Epithelial cell of esophagus (primary cell): ENCODE results near the gene GALK2.

Source experiments
- DNase-seq: peaks from one replicate; pipeline ENCODE4 v3.0.0; 2010; ENCODE audit warnings: low read depth
- H3K4me3 ChIP-seq: 2 replicates; pipeline ENCODE4 v1.5.1; 2011; ENCODE audit warnings: mild to moderate bottlenecking, low read length, control low read depth
- TF ChIP-seq, protein P1 (sequence below): IDR thresholded peaks from 2 replicates; pipeline ENCODE4 v1.5.1; 2011; ENCODE audit warnings: low read depth, mild to moderate bottlenecking, low read length, control low read depth, inconsistent platforms; ENCODE audit not compliant: insufficient read depth; ENCODE audit errors: missing control alignments

The GALK2 gene

GRCh38 chr15:49235446-49236124 is 65.5 kb downstream of the GALK2 start:
- H3K4me3 ChIP-seq, result no peak overlapping the region
- peak; percentile 68 for DNase-seq
- TF ChIP-seq, protein P1, sequence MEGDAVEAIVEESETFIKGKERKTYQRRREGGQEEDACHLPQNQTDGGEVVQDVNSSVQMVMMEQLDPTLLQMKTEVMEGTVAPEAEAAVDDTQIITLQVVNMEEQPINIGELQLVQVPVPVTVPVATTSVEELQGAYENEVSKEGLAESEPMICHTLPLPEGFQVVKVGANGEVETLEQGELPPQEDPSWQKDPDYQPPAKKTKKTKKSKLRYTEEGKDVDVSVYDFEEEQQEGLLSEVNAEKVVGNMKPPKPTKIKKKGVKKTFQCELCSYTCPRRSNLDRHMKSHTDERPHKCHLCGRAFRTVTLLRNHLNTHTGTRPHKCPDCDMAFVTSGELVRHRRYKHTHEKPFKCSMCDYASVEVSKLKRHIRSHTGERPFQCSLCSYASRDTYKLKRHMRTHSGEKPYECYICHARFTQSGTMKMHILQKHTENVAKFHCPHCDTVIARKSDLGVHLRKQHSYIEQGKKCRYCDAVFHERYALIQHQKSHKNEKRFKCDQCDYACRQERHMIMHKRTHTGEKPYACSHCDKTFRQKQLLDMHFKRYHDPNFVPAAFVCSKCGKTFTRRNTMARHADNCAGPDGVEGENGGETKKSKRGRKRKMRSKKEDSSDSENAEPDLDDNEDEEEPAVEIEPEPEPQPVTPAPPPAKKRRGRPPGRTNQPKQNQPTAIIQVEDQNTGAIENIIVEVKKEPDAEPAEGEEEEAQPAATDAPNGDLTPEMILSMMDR, result peak; percentile 83

DNA sequence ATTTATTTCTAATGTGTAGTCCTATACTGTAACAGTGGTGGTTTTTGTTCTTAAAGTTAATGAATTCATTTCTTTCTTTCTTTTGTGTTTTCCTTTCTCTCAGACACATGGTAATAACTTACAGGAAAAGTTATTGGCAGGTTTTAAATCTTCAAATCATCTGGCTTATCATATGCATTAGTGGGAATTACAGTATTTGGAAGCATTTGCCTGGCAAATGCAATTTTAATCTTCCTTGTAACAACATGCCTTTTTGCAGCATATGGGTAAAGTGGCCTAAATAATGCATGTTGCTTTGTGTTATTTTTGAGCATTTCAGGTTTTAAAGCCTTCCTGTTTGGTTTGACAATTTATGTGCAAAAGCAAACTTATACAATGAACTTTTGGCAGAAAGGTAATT is 66.8 kb downstream of the GALK2 start:
- DNase-seq, result no peak
- H3K4me3 ChIP-seq, result no peak overlapping the region
- TF ChIP-seq, protein P1, result no peak

- no peak overlapping the region for H3K4me3 ChIP-seq
- DNase-seq, result no peak
- TF ChIP-seq, protein P1, result no peak
These were observed 68.3 kb downstream of the GALK2 start for GRCh38 chr15:49238342-49238741.

GRCh38 chr15:49239105-49239504 is 69.1 kb downstream of the GALK2 start:
- H3K4me3 ChIP-seq, result no peak overlapping the region
- DNase-seq, result no peak
- TF ChIP-seq, protein P1, result no peak

DNA sequence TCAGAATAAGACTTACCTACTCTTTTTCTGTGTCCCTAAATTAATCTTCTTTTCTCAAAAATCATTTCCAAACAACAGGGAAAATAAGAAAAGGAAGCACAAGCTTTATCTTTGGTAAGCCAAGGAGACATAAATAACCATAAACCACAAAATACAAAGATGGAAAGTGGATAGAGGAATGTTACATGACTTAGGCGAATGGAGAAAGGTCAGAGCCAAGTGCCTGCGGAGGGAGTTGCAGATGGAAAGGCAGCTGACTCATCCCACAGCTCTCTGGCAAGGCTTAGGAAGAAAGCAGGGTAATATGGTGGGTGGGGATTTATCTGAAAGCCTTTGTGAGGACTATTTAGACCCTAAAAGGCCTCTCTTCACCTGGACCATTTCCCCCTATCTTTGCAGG is 72.8 kb downstream of the GALK2 start:
- DNase-seq, result peak; percentile 14
- no peak overlapping the region for H3K4me3 ChIP-seq
- TF ChIP-seq, protein P1, result no peak

- TF ChIP-seq, protein P1, result no peak
- no peak overlapping the region for H3K4me3 ChIP-seq
- no peak for DNase-seq
These were observed 77.6 kb downstream of the GALK2 start for GRCh38 chr15:49247556-49248110.

DNA sequence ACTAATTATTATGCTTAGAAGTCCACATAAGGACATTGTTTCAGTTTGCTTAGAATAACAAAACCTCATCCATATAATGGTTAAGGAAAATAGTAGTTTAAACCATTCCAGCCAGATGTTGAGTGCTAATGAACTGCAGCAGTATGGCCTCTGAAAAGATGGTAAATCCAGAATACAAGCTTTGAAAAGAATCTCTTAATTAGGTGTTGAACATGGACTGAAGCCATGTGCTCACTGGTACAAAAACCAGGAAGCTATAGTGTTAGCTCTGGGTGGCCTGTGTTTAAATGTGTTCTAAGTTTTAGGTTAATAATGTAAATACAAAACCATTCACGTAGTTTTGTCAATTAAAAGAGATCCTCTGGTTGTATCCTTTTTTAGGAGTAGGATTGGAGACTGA is 78.2 kb downstream of the GALK2 start:
- H3K4me3 ChIP-seq, result no peak overlapping the region
- TF ChIP-seq, protein P1, result no peak
- no peak for DNase-seq
